Amygdala (tissue), 56 donors: ENCODE results near the gene GMPR2.
A peak's percentile ranks its signal among the peaks of the same experiment; 100 is the strongest.

ENCODE experiments used
- DNase-seq, 56 donors: peaks; one replicate each; lab custom pipeline; 2025; lab: John Stamatoyannopoulos, UW

Gene GMPR2

DNA sequence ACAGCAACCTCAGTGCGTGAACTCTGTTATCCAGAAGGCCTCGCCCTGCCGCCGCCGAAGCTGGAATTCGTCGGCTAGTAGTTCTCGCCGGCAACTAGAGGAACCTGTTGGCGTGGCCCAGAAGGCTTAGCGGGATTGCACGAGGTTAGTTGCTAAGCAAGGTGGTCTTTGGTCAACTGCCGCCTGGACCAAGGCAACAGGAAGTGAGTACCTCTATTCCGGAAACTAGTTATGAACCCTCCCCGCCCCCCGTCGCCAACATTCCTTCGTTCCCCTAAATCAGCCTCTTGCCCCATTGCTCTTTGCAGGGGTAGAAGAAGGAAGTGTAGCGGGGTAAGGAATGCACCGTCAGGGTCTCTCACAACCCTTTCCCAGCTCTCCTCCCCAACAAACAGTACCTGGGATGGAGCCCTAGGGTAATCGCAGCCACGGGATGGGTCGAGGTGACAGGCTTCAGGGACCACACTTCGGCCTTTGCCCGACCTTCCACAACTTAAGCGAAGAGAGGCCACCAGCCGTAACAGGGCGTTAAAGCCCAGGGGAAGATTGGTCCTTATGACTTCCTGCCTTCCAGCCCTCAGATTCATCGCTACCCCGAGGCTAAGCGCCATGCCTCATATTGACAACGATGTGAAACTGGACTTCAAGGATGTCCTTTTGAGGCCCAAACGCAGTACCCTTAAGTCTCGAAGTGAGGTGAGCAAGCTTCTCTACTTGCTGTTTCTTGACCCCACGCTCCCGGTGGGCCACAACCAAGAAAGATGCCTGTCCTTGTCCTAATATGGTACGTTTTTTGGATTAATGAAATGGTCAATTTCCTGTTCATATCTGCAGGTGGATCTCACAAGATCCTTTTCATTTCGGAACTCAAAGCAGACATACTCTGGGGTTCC is at the start of gene GMPR2:
Gene GMPR2 (plus strand): TSS at position 285 of the 893 bp plus-strand sequence. CDS start 325 bp downstream, at position 610.
- DNase-seq, result peak in 8 of 56 donors; percentile 39 to 98 (median 81)

- no peak for DNase-seq
Observed at GRCh38 chr14:24183014-24183481, 49.7 kb upstream of the GMPR2 start.

DNA sequence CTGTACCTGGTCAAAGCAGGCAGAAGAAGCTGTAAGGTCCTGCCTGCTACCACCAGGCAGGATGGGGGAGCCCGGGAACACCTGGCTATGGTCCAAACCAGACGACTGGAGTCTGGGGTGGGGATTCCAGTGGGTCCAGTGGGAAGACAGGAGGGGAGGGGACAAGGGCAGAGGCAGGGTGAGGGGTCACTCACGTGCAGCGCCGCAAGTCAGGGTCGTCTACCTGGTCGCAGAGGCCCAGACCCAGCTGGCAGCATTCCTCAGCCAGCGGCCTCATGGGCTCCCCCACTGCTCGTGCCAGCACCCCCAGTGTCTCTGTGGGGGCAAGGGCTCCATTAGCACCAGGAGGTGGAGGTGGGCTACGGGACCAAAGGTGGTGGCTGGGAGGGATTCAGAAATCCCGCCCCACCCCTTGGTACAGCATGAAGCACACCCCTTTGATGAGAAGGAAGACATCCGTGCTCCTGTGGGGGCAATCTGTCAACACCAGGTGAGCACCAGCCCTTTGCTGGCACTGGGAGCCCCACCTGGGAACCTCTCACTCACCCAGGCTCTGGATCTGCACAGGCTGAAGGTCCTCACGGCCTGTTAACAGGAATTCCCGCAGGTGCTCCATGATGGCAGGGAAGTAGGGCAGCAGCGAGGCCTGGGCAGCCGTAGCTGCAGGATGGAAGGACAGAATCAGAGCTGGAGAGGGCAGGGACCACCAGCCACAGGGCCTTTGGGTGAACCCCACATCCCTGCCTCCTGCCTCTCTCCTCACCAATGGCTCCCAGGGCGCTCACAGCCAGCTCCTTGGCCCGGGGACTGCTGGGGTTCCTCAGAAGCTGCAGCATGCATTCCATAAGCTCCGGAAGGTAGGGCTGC is 48.4 kb upstream of the GMPR2 start:
- no peak for DNase-seq

- no peak for DNase-seq
Observed at GRCh38 chr14:24185026-24185425, 47.7 kb upstream of the GMPR2 start.

DNA sequence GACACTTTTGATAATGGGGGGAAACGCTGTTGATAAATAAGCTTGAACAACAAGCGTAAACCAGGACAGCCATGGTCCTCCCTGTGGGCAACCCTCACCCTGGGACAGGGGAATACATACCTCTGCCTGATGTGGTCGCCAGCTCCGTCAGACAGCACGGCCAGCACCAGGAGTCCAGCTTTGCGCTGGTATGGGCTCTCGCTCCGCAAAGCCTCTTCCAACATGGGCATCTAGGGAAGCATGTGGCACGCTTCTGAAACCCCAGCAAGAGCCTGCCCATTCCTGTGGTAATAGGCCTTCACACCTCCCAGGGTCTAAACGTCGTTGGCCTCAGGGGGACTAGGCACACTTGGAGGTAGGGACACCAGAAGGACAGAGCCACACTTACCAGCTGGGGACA is 47.0 kb upstream of the GMPR2 start:
- DNase-seq, result no peak

DNA sequence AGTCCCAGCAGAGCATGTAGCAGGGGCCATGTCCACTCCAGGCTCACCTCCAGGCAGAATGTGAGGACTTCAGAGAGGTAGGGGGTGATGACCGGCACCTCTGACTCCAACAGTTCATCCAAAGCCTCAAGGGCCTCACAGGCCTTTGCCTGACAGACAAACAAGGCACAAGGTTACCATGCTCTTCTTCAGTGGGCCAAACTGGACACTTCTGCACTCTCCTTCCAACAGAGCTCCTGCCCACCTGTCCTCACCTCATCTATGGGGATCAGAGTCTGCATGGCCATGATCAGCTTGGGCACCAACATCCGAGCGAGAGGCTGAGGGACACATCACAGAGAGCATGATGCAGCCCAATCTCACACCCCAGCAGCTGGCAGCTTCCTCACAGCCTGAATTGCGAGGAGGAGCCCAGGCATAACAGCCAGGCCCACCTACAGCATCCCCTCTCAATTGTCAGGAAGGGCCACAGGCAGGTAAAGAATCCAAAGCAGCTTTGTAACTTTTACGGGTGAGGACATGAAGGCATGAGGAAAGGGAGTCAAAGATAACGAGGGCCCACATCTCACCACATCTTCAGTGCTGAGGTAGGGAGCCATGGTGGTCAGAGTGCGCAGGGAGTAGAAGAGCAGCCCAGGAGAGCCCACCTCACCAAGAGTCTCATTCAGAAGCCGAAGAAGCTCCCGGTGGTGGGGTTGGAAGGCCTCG is 45.7 kb upstream of the GMPR2 start:
- no peak for DNase-seq

GRCh38 chr14:24187539-24187915 is 45.2 kb upstream of the GMPR2 start:
- no peak for DNase-seq

DNA sequence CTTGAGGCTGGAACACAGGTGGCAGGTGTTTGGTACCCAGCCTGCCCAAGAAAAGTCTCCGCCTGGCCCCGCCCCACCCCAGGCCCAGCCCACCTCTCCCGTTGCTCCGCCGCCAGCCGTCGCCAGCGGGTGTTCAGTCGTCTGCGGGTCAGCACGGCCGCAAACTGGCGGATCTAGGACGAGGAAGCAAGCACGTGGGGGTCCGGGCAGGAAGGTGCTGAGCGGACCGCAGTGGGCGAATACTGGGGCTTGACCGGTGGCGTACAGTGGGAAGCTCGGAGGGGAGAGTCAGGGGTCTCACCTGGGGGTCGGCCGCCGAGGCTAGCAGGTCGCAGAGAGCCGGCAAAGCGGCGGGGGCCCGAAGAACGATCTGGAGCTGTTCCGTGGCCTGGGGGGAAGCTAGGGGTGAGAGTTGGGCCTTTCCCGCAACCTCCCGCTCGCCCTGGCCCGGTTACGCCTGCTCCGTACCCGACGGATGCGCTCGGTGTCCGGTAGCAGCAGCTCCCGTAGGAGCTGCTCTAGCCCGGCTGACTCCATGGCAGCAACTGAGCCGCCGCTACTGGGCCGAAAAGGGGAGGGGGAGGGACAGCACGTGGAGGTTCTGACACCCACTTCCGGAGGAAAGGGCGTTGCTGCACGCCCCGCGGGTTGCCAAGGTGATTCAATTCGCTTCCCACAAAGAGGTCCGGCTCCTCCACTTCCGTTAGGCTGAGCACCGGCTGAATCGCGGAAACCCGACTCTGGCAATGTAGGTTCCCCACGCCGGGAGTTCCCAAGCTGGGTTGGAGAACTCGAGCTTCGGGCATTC is 44.3 kb upstream of the GMPR2 start, which contains the start of gene IPO4:
Gene IPO4 (minus strand): TSS at position 566 of the 808 bp plus-strand sequence. CDS start 29 bp downstream, at position 537.
- DNase-seq, result peak; percentile 68 to 97 (median 93)

DNA sequence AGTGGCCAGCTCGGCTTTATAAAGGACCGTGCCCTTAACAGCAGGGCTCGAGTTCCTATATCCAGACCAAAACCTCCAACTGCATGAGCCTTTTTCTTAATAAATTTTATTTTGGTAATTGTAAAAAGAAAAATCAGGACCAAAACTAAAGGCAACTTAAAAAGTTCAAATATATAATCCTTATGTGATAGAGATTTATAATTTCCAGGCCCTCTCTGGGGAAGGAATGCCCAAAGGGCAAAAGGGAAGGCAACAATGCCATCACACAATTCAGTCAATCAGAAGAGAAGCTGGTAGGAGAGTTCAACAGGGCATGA is 43.7 kb upstream of the GMPR2 start:
- no peak for DNase-seq

- DNase-seq, result no peak
Observed at GRCh38 chr14:24189460-24189859, 43.3 kb upstream of the GMPR2 start.

GRCh38 chr14:24190416-24190815 is 42.3 kb upstream of the GMPR2 start:
- DNase-seq, result no peak

DNA sequence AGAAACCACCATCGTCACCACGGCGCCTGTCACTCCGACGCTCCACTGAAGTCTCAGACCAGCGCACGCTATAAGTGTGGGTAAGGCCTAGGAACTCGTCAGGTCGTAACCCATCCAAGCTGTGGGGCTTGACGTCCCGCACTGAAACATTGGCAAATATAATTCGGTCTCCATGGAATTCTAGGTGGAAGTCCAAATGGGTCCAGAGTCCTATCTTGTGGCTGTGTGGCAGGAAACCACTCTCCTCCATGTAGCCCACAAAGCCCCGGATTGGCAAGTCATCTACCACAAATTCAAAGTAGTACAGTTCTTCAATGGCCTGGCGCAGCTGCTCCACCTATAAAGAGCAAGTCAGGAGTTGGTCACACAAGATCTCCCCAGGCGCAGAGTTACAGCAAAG is 39.8 kb upstream of the GMPR2 start:
- no peak for DNase-seq

DNA sequence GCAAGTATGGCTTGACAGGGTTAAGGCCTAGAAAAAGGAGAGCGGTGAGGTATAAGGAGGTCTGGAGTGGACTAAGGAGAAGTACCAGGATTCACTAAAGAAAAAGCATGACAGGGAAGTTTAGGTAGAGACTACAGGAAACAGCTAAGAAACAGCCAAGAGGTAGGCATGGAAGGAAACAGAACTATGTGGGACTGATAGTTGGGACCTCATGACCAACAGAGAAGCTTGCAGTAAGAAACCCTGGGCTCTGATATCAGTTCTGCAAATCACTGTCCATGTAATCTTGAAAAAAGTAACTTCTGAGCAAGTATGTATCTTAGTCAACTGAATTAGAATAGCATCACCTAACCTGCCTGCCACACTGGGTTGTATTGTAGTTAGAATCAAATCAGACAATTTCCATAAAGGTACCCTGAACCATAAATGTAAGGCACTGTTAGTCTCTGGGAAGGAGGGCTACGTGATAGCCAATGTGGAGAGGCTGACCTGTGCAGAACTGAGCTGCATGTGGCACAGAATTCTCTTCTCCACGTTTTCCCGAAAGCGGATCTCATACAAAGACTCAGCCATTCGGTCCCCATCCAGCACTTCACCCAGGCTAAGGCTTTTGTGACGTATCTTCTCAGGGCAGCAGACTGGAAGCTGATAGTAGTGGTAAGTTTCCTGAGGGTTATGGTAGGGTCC is 38.4 kb upstream of the GMPR2 start:
- no peak for DNase-seq

- DNase-seq, result no peak
Observed at GRCh38 chr14:24194873-24195185, 37.9 kb upstream of the GMPR2 start.

- DNase-seq, result peak; percentile 17 to 88 (median 74)
Observed at GRCh38 chr14:24195186-24196070, 37.3 kb upstream of the GMPR2 start, which contains the start of gene TM9SF1. TM9SF1 (minus strand) TSS chr14:24195441; CDS start chr14:24195019, 422 bp downstream.

DNA sequence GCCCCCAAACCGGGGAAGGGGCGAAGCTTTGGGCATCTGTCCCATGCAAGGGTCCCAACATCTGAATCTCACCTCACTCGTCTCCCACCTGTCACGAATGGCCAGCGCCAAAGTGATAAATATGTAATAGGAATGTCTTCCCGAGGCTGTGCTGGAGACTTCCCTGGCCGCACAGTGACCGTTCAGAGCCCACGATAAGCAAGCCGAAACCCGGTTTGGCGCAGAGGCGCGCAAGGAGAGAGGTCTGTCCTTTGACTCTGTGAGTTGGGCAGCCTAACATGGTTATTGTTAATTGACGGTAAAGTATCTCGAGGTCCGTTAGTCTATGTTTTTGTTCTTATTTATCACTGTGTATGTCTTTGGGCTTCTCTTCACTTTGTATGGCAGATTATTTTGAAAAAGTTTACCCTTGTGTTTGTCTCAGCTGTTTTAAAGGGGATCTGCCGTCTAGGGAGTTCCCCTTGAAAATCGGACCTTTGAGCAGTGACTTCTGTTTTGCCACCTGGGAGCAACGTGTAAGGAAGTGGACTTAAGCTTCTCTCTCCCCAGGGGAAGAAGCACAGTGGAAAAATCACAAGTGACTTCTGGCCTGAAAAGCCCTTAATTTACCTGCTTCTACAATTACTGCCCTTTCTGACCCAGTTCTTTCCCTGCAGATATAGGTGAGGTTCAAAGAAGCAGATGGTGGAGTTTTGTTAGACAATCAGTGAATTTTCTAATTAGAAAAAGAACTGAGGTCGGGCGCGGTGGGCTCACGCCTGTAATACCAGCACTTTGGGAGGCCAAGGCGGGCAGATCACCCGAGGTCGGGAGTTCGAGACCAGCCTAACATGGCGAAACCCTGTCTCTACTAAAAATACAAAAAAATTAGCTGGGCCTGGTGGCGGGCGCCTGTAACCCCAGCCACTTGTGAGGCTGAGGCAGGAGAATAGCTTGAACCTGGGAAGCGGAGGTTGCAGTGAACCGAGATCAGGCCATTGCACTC is 36.4 kb upstream of the GMPR2 start:
- peak in 1 of 56 donors; percentile 37 for DNase-seq

DNA sequence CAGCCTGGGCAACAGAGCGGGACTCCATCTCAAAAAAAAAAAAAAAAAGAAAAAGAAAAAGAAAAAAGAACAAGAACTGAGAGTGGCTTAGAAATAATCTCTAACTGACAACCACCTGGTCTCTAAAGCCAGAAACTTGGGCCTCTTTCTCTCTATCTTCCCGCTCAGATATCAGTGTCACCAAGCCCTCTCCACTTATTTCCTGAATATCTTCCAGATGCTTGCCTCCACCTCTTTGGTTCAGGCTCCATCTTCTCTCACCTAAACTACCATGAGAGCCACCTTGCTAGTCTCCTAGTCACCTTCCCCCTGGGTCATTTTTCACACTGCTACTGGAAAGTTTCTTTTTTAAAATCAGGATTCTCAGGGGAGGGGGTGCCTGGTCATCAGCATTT is 35.7 kb upstream of the GMPR2 start:
- no peak for DNase-seq
